GM12891 (cell line): ENCODE measurements around the gene EIF1AD.

ENCODE experiments used
- PAX5 ChIP-seq: IDR thresholded peaks from 2 replicates; pipeline ENCODE4 v1.6.1; 2011; ENCODE audit warnings: low read length, moderate library complexity, mild to moderate bottlenecking; ENCODE audit not compliant: insufficient read depth, severe bottlenecking
- POLR2A ChIP-seq: IDR thresholded peaks from 2 replicates; pipeline ENCODE4 v1.6.1; 2011; ENCODE audit warnings: low read depth, low read length, control low read depth
- POLR2AphosphoS5 ChIP-seq: IDR thresholded peaks from 2 replicates; pipeline ENCODE4 v1.6.1; 2011; ENCODE audit warnings: low read depth, low read length, control low read depth
- POU2F2 ChIP-seq: IDR thresholded peaks from 2 replicates; pipeline ENCODE4 v1.6.1; 2011; ENCODE audit warnings: low read depth, mild to moderate bottlenecking, control low read depth, low read length, moderate library complexity
- TAF1 ChIP-seq: IDR thresholded peaks from 2 replicates; pipeline ENCODE4 v1.6.1; 2011; ENCODE audit warnings: low read depth, low read length, control low read depth

DNA sequence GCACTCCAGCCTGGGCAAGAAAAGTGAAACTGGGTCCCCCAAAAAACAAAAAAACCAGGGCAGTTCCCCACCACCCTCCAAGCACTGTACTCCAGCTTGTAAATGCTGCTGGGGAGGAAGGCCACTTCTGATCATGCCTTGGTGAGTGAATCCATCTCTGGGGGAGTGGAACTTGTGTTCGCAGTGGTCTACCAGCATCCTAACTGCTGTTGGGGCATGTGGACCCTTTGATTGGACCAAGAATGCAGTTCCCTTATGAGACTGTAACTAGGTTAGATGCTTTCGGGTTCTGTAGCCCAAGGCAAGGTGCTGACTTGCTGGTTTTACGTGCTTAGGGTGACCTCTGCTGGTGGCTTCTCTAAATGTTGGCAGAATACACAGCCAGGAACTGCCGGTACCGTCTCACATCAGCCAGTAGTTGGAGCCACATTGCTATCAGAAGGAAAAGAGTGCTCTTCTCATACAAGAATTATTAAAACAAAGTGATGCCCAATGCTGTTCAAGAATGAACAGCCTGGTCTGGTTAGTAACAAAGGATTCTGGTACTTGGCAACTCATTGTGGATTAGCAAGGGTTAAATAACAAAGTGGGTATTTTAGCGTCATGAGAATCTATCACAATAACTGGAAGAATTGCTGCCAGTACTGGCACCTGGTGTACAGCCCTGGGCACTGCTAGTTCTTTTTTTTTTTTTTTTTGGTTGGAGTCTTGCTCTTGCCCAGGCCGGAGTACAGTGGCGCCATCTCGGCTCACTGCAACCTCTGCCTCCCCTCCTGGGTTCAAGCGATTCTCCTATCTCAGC, 13.0 kb downstream of the EIF1AD start:
- TF ChIP-seq POU2F2, result no peak
- no peak for TF ChIP-seq POLR2A
- TF ChIP-seq POLR2AphosphoS5, result no peak
- no peak for TF ChIP-seq TAF1
- no peak for TF ChIP-seq PAX5
